ENCODE results near the gene CRYZ.
"Not testable (repeated sequence)": the region's sequence is repeated elsewhere in the genome, so short reads cannot be mapped to it uniquely, and the experiment has no call there.

The CRYZ gene

DNA sequence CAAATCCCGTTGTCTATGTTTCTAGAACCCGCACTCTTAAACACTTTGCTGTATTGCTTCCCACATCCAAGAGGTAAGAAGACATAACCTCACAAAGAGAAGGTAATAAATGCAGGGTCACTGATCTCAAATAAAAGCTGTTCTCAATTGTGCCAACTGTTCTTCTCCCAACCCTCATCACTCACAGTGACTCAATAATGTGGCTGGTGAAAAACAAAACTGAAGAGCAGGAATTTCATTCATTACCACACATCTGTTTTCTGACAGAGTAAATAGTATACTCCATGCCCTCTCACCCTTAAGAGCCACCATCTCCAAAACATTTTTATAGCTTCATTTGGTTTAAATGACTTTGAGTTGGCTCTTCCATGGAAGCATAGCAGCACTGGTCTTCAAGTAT is 53.0 kb downstream of the CRYZ start:
- DNase-seq: no peak

DNA sequence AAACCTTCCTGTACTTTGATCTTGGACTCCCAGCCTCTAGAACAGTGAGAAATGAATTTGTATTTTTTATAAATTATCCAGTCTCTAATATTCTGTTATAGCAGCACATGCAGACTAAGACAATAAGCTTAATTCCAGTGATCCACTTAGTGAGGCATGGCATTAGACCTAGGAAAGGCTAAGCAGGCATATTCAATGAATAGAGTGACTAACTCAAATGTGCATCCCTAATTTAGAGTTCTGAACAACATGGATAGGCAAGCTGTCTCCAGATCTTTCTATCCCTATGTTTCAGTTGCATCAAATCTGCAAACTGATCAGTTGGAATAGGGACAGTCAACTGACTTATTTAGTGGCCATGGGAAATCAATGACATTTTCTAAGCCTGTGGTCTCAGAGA is 54.9 kb downstream of the CRYZ start:
- DNase-seq: no peak

DNA sequence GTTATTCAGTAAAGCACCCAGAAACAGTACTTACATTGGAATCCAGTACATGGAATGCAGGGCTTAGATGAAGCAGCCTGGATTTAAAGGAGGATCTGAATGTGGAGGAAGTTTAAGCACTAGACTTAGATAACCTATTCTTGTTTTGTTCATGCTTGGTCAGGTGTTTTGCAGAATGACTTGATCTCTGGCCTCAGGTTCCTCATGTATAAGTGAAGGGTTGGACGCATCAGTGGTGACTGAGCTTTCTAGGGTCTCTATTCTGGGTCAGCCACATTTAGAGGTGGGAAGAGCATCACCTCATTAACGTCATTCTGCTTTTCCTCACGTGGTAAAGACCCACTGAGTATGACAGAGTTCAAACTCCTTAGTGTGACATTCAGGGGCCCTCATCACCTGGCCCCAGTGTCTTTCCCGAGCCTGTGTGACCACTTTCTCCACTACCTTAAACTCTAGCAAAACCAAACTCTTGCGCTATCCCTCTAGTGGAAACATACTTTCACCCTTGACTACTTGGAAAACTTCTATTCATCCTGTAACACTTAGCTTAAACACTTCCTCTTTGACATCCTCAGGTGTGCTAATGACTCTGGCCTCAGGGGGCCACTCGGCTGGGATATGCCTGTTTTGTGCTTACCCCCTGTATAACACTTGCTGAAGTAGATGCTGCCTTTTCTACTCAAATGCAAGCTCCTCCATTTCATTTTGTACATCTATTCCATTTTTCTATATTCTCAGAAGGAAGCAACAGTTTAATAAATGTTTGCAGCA is 58.4 kb downstream of the CRYZ start:
- DNase-seq: no peak

DNA sequence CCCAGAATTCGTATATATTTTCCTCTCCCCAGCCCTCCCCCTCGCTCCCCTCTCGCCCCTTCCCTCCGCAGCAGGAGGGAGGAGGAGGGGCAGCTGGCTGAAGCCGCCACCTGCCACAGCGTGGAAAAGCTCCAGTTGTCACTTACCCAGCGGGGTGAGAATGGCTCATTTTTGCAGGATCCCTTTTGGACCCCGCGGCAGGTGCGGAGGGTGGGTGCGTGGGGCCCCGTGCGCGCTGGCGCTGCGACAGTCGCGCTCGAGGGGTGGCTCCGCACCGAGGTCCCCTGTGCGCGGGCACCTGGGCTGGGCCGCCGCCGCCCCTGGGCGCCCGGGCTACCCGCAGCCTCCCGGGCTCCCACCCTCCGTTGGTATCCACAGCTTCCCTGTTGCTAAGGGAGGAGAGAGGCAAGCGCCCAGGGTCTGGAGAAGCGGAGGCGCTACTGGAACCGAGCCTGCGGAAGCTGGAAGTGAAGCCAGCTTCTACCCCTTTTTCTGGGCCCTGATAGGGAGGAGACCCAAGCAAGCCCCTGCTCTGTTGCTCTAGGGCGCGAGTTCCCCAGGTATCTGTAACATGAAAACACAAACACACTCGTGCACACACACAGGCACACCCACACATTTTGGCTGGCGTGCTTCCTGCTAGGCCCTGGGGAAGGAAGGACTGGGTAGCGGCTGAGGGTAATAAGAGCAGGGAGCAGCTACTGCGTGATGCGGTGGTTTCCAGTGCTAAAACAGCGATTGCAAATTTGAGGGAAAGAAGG is 59.3 kb downstream of the CRYZ start, which contains the start of gene ERICH3:
ERICH3 (minus strand) TSS at position 442 of the 761 bp plus-strand sequence; CDS start at position 169, 273 bp downstream.
- DNase-seq: peak; percentile 55

DNA sequence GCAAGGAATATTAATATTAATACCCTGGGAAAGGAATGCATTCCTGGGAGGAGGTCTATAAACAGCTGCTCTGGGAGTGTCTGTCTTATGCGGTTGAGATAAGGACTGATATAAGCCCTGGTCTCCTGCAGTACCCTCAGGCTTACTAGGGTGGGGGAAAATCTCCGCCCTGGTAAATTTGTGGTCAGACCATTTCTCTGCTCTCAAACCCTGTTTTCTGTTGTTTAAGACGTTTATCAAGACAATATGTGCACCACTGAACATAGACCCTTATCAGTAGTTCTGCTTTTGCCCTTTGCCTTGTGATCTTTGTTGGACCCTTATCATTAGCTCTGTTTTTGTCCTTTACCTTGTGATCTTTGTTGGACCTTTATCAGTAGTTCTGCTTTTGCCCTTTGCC is 62.0 kb downstream of the CRYZ start:
- DNase-seq: not testable (repeated sequence)

Data from islet precursor cell (in vitro differentiated cells).